Fibroblast of skin of abdomen (primary cell): ENCODE data around the gene EEF1A2.
"Not testable (repeated sequence)": the region's sequence is repeated elsewhere in the genome, so short reads cannot be mapped to it uniquely, and the experiment has no call there.

Source experiments
- DNase-seq: peaks from one replicate; pipeline ENCODE4 v3.0.0-alpha.2; 2013

Gene EEF1A2

GRCh38 chr20:63519668-63520503, 21.0 kb upstream of the EEF1A2 start:
- peak; percentile 57 for DNase-seq

DNA sequence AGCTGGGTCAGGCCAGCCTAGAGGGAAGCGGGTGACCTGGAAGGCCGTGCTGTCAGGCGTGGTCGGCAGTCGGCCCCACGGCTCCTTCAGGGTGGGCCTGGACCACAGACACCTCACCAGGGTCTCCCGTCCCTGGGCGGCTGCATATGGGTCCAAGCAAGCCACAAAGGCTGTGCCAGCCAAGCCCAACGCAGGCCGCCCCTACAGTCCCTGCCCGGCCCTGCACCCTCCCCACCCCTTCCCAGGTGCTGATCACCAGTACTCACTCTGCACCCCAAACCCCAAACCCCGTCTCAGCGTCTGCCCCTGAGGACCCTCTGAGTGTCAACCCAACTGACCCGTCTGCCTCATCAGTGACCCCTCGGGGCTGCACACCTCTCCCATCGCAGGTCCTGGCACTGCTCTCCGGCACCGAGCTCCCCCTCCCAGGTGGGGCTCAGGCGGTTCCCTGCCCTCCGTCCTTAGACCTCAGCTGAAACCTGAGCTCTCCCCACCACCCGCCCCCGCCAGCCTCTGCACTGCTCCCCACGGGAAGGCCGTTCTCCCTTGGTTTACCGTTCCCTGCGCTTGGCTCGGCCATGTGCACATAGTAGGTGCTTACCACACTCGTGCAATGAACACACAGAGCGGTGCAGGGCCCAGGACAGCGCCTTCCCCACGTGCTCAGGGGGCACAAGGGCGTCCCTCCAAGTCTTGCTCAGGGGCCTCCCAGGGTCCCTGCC, 20.2 kb upstream of the EEF1A2 start:
- no peak for DNase-seq

DNA sequence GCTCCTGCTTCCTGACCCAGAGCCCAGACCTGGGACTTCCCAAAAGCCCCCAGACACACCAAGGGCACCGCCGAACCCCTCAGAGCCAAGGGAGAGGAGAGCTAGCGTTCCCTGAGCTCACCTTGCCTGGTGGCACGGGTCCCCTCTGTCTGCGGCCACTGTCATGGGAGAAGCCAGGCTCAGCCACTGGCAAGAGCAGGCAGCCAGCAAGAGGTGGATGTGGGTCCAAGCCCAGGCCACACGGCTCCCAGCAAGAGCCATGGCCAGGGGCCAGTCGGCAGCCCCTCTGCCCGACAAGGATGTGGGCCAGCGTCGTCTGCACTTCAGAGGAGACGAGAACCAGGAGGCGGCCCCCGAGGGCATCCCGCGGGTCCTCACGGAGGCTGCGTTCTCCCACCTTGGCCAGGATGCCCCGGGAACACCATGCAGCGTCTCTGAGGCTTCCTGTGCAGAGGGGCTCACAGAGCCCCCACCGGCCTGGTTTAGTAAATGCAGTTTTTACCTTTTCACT, 19.5 kb upstream of the EEF1A2 start:
- DNase-seq = no peak

GRCh38 chr20:63517376-63518309, 18.8 kb upstream of the EEF1A2 start:
- DNase-seq = no peak

GRCh38 chr20:63514520-63514919, 15.6 kb upstream of the EEF1A2 start:
- not testable (repeated sequence) for DNase-seq

GRCh38 chr20:63513207-63513606, 14.3 kb upstream of the EEF1A2 start:
- DNase-seq = no peak

GRCh38 chr20:63509088-63509564, 10.2 kb upstream of the EEF1A2 start:
- DNase-seq = no peak

GRCh38 chr20:63508072-63508768, 9.3 kb upstream of the EEF1A2 start:
- no peak for DNase-seq

GRCh38 chr20:63507083-63507743, 8.3 kb upstream of the EEF1A2 start:
- DNase-seq = no peak

DNA sequence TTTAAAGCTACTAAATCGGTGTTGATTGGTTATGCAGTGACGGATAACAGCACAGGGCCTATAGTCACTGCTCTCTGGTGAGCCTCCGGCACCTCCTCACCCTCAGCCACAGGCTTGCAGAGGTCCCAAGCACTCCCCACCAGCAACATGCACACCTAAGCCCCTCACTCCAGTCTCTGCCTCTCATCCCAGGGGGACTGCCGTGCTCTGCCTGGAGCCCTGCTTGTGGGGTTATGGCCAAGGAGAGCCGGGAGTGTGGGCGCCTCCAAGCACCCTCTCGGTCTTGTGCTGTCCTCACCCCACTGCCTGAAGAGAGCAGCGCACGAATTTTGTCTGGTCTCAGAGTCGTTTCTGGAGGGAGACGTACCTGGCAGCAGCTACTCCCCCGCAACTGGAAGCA, 6.8 kb upstream of the EEF1A2 start:
- no peak for DNase-seq

- no peak for DNase-seq
Observed at GRCh38 chr20:63505281-63505680, 6.4 kb upstream of the EEF1A2 start.

- no peak for DNase-seq
Observed at GRCh38 chr20:63504642-63505041, 5.8 kb upstream of the EEF1A2 start.

- no peak for DNase-seq
Observed at GRCh38 chr20:63503524-63503923, 4.6 kb upstream of the EEF1A2 start.

- no peak for DNase-seq
Observed at GRCh38 chr20:63502671-63503172, 3.8 kb upstream of the EEF1A2 start.

DNA sequence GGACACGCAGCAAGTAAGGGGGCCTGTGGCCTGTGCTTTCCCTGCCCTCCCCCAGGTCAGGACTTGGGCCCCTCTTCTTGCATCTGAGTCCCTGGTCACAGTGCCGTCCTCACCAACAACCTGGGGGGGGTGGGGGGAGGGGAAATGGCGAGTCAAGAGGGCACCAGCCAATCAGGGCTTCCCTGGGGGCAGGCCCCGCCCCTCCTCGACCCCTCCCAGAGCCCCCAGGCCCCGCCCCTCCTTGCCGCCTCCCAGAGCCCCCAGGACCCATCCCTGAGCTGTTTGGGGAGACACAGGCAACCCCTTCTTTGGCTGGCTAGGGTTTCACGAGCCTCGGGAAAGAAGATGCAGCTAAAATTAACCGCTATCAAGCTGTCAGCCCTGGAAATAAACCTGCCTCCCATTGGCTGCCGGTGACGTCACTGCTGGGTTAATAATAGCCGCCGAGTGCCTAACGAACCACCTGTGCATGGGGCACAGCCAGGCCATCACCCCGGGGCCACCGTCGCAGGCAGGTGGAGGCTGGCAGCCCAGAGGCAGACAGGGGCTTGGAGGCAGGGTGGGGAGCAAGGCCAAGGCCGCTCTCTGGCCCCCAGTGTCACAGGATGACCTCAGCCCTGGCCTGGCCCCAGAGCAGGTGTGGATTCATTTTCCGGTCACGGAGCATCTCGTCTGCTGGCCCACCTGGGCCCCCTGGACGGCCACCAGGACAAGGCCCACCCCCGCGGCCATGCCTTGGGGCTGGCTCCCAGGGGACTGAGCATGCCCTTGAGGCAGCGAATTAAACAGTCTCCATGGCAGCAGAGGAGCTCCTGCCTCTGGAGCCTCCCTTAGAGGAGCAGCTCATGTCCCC, 3.2 kb upstream of the EEF1A2 start:
- DNase-seq = no peak

- no peak for DNase-seq
Observed at GRCh38 chr20:63500902-63501817, 2.3 kb upstream of the EEF1A2 start.

DNA sequence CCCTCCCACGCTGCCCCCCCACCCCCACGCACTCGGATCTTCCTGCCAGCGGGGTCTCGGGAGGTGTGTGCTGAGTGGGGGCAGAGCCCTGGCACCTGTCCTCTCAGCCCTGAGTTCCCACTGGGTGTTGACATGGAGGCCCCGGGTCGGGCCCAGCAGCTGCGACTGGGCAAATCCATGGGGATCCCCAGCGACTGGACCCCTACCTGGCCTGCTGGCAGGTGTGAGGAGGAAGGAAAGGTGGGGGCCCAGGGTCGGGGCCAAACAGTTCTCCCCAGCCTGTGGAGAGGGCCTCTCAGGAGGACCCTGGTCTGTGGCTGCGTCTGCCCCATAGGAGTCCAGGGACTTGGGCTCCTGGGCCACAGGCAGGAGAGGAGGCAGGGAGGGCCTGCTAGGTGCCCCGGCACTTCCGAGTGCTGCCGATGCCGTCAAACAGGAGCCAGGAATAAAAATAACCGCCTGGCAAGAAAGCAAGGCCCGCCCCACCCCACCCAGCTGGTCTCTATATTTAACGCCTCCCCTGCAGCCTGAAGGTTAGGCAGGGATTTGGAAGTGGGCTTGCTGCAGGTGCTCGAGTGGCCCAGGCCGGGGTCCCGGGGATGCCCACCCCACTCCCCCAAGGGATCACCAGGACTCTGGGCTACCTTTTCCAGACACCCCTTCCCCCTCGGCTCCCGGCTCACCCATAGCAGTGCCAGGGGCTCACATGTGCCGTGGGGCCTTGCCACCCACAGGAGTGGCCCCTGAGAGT, 1.4 kb upstream of the EEF1A2 start:
- DNase-seq = no peak

GRCh38 chr20:63499338-63499969, 571 bp upstream of the EEF1A2 start:
- DNase-seq = no peak
